GM13977 (cell line): ENCODE measurements around the gene ATXN7L1.

Experiments used
- DNase-seq: peaks from one replicate; pipeline ENCODE4 v3.0.0; 2012; ENCODE audit warnings: low spot score
- in situ Hi-C: fragments of 300-500 bp; cut with MboI; formaldehyde crosslinking; loops from one replicate; pipeline ENCODE4 v1.12.0; 2022; ENCODE audit warnings: low sequenced_read_pairs, low pct_unique_long_range_greater_than_20kb, mixed read lengths, inconsistent platforms; ENCODE audit not compliant: unreplicated experiment
- TF ChIP-seq, protein P1 (sequence below): IDR thresholded peaks from 2 replicates; pipeline ENCODE4 v1.5.1; 2012; ENCODE audit warnings: mild to moderate bottlenecking, control low read depth; ENCODE audit not compliant: insufficient read depth; ENCODE audit errors: extremely low read depth, missing control alignments

ATXN7L1 gene

DNA sequence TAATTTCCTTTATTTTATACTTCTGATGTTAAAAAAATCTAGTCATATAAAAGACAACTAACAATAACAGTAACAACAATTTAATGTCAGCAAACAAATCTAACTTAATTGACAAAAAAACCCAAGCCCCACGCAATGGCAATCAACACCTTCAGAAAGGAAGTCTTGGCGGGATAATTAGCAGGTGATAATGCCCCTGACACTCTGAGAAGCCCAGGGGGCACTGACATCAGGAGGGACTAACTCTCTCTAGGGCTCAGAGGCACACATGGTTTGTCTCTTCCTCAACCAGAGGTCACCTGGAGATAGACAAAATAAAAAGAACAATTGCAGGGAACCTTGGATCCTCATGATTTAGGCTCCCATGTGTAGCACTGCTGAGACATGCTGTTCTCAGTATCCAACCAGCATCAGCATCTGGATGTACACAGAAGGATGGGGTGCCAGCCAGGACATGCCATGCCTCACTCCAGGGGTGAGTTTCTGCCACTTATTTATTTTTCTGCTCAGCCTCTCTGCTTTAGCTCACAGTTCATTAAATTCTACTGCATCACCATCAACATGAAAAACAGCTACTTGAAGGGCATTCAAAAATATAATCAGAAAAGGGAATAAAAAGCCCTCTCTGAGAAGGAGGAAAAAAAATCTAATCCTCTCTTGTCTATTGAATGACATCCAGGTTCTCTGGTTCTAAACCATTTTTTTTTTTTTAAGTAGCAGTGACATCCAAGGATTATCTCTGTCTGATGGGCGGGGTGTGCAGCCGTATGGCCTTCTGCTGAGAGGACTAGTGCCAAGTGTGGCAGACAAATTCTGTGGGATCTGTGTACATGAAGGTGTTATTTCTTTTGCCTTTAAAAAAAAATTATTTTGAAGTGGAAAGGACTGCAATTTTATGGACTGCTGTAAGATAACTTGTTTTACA is 96.3 kb downstream of the ATXN7L1 start:
- in situ Hi-C loops, result no loop called here
- TF ChIP-seq, protein P1, sequence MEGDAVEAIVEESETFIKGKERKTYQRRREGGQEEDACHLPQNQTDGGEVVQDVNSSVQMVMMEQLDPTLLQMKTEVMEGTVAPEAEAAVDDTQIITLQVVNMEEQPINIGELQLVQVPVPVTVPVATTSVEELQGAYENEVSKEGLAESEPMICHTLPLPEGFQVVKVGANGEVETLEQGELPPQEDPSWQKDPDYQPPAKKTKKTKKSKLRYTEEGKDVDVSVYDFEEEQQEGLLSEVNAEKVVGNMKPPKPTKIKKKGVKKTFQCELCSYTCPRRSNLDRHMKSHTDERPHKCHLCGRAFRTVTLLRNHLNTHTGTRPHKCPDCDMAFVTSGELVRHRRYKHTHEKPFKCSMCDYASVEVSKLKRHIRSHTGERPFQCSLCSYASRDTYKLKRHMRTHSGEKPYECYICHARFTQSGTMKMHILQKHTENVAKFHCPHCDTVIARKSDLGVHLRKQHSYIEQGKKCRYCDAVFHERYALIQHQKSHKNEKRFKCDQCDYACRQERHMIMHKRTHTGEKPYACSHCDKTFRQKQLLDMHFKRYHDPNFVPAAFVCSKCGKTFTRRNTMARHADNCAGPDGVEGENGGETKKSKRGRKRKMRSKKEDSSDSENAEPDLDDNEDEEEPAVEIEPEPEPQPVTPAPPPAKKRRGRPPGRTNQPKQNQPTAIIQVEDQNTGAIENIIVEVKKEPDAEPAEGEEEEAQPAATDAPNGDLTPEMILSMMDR, result no peak
- no peak for DNase-seq

DNA sequence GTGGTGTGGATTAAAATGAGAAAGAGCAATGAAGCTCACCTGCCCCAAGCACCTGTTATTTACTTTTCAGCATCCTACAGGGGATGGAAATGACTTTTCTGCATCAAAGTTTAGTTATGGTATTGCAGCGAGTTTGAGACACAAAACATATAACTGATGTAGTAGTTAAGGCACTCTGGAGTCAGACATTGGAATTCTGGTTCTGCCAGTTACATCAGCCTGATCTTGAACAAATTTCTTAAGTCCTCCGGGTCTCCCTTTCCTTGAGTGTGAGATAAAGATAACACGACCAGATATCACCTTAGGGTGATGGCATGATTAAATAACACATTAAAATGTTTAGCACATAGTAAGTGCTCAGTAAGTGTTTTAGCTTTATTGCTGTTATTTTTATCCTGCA is 97.4 kb downstream of the ATXN7L1 start:
- in situ Hi-C loops, result no loop called here
- TF ChIP-seq, protein P1, result no peak
- DNase-seq, result no peak

- in situ Hi-C loops, result no loop called here
- TF ChIP-seq, protein P1, result no peak
- no peak for DNase-seq
Observed at GRCh38 chr7:105776986-105777910, 99.2 kb downstream of the ATXN7L1 start.

GRCh38 chr7:105776068-105776790 is 100.2 kb downstream of the ATXN7L1 start:
- in situ Hi-C loops, result no loop called here
- TF ChIP-seq, protein P1, result no peak
- DNase-seq, result no peak

DNA sequence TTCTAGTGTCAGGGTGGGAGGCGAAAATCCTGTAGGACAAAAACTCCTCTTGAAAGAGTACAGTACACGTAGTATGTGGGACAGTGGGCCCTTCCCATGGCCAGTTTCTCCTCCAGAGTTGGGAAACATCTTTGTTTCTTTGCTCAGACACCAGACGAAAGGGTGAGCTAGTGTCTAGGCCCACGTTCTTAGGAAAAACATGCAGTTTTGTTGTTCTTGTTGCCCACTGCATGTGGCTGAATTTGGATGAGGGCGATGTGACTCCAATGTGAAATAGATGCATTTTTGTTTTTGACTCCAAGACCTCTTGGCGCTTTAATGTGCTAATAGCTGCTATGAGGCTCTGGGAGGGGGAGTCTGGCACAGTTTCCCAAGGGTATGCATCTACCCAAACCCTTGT is 100.8 kb downstream of the ATXN7L1 start:
- TF ChIP-seq, protein P1, result no peak
- DNase-seq, result no peak
- in situ Hi-C loops, result no loop called here

- no peak for DNase-seq
- TF ChIP-seq, protein P1, result no peak
- in situ Hi-C loops, result no loop called here
Observed at GRCh38 chr7:105773030-105773460, 103.4 kb downstream of the ATXN7L1 start.
